Endothelial cell (in vitro differentiated cells): ENCODE data around the gene ITPRID1. TPM values are rescaled to one million over a fixed set of nuclear protein-coding genes. Genes with fewer than 3 reads are reported as not detected.
A peak's percentile ranks its signal among the peaks of the same experiment; 100 is the strongest.

Experiments used
- DNase-seq: peaks from one replicate; pipeline ENCODE4 v3.0.0; 2021; ENCODE audit warnings: low spot score
- H3K27ac Mint-ChIP-seq: one replicate; pipeline ENCODE4 v1.8.0; 2021; ENCODE audit warnings: mixed read lengths, inconsistent platforms; ENCODE audit not compliant: unreplicated experiment
- H3K27me3 Mint-ChIP-seq: one replicate; pipeline ENCODE4 v1.8.0; 2021; ENCODE audit warnings: mild to moderate bottlenecking, moderate library complexity, mixed read lengths, inconsistent platforms; ENCODE audit not compliant: unreplicated experiment
- H3K36me3 Mint-ChIP-seq: one replicate; pipeline ENCODE4 v1.8.0; 2021; ENCODE audit warnings: mild to moderate bottlenecking, low read depth, mixed read lengths, inconsistent platforms; ENCODE audit not compliant: unreplicated experiment
- H3K4me1 Mint-ChIP-seq: one replicate; pipeline ENCODE4 v1.8.0; 2021; ENCODE audit warnings: mild to moderate bottlenecking, mixed read lengths, inconsistent platforms; ENCODE audit not compliant: unreplicated experiment
- H3K4me3 Mint-ChIP-seq: one replicate; pipeline ENCODE4 v1.8.0; 2021; ENCODE audit warnings: mild to moderate bottlenecking, mixed read lengths, inconsistent platforms; ENCODE audit not compliant: unreplicated experiment
- H3K9me3 Mint-ChIP-seq: one replicate; pipeline ENCODE4 v1.8.0; 2021; ENCODE audit warnings: mixed read lengths, inconsistent platforms; ENCODE audit not compliant: unreplicated experiment
- total RNA-seq: library from RNA; stranded (reverse); fragmentation: NEBNext Ultra II Directional; extraction: Animal tissue kit (Norgen Biotek cat#: 25700); gene quantifications from one replicate; pipeline ENCODE4 v1.2.1, GENCODE V29; 2021; ENCODE audit not compliant: unreplicated experiment
- TF ChIP-seq, protein P1 (sequence below): fragments of 200-600 bp; sonication (generic); IDR thresholded peaks from one replicate; pipeline ENCODE4 v1.5.0; 2021; ENCODE audit warnings: antibody characterized with exemption; ENCODE audit not compliant: unreplicated experiment

Gene ITPRID1
- total RNA-seq, 1 donor from 2014 or later = not detected

DNA sequence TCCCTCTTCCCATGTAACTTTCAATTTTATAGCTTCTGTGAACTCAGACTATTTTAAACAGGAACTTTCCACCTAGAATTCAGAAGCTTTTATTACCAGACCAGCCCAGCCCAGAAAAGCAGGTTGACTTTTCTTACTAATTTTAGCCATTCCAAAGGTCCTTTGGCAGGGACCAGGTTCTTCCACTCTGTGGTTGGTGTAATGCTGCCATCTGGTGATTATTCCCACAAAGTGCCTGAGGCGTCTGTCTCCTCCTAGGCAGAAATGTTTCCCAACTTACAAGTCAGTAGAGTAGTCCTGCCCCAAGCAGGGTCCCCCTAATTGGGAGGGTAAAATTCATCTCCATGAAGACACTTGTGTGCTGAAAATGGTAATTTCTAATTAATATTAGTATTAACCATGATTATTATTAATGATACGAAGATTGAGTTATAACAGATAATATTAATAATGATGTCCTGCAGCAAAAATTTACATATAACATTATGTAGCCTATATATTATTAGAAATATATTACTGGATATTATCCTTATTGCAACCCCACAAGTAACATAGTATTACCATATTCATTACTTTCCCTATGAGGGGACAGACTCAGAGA, 120.1 kb downstream of the ITPRID1 start:
- no peaks in the 10 kb centered on the region for H3K4me1 Mint-ChIP-seq
- no peaks in the 10 kb centered on the region for H3K9me3 Mint-ChIP-seq
- no peak overlapping the region for H3K4me3 Mint-ChIP-seq
- TF ChIP-seq, protein P1, sequence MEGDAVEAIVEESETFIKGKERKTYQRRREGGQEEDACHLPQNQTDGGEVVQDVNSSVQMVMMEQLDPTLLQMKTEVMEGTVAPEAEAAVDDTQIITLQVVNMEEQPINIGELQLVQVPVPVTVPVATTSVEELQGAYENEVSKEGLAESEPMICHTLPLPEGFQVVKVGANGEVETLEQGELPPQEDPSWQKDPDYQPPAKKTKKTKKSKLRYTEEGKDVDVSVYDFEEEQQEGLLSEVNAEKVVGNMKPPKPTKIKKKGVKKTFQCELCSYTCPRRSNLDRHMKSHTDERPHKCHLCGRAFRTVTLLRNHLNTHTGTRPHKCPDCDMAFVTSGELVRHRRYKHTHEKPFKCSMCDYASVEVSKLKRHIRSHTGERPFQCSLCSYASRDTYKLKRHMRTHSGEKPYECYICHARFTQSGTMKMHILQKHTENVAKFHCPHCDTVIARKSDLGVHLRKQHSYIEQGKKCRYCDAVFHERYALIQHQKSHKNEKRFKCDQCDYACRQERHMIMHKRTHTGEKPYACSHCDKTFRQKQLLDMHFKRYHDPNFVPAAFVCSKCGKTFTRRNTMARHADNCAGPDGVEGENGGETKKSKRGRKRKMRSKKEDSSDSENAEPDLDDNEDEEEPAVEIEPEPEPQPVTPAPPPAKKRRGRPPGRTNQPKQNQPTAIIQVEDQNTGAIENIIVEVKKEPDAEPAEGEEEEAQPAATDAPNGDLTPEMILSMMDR = peak; percentile 48
- H3K27me3 Mint-ChIP-seq = no peaks in the 10 kb centered on the region
- DNase-seq = peak; percentile 63
- H3K27ac Mint-ChIP-seq = no peak overlapping the region
- no peaks in the 10 kb centered on the region for H3K36me3 Mint-ChIP-seq

DNA sequence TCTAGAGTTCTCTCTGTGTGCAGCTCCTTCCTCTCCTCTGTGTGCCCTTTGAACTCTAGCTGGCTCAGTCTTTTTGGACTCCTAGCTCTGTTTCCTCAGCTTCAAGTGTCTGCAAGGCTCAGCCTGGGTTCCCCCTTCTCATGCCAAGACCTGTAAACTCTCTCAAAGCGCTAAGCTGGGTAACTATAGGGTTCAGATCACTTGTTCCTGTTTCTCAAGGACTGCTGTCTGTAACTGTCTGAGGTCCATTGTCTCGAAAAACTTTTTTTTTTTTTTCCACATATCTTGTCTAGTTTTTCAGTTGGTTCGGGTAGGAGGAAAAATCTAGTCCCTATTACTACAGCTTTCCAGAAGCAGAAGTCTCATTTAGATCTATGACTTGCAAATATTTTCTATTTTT, 126.5 kb downstream of the ITPRID1 start:
- peaks cover 10% of the 10 kb centered on the region for H3K4me1 Mint-ChIP-seq
- H3K27ac Mint-ChIP-seq = no peak overlapping the region
- H3K27me3 Mint-ChIP-seq = no peaks in the 10 kb centered on the region
- TF ChIP-seq, protein P1 = no peak
- H3K4me3 Mint-ChIP-seq = no peak overlapping the region
- no peak for DNase-seq
- no peaks in the 10 kb centered on the region for H3K36me3 Mint-ChIP-seq
- H3K9me3 Mint-ChIP-seq = no peaks in the 10 kb centered on the region

- H3K27me3 Mint-ChIP-seq = no peaks in the 10 kb centered on the region
- DNase-seq = no peak
- TF ChIP-seq, protein P1 = no peak
- H3K36me3 Mint-ChIP-seq = no peaks in the 10 kb centered on the region
- H3K4me3 Mint-ChIP-seq = no peak overlapping the region
- no peak overlapping the region for H3K27ac Mint-ChIP-seq
- H3K4me1 Mint-ChIP-seq = peaks cover 10% of the 10 kb centered on the region
- no peaks in the 10 kb centered on the region for H3K9me3 Mint-ChIP-seq
Observed at GRCh38 chr7:31642681-31643115, 128.8 kb downstream of the ITPRID1 start.

GRCh38 chr7:31646942-31647341, 133.1 kb downstream of the ITPRID1 start:
- Mint-ChIP-seq H3K36me3 (no peaks in the 10 kb centered on the region), H3K27ac (no peak overlapping the region), H3K27me3 (no peaks in the 10 kb centered on the region), H3K4me3 (no peak overlapping the region), H3K9me3 (no peaks in the 10 kb centered on the region), H3K4me1 (peaks cover 2% of the 10 kb centered on the region)
- no peak for DNase-seq
- TF ChIP-seq, protein P1 = no peak

DNA sequence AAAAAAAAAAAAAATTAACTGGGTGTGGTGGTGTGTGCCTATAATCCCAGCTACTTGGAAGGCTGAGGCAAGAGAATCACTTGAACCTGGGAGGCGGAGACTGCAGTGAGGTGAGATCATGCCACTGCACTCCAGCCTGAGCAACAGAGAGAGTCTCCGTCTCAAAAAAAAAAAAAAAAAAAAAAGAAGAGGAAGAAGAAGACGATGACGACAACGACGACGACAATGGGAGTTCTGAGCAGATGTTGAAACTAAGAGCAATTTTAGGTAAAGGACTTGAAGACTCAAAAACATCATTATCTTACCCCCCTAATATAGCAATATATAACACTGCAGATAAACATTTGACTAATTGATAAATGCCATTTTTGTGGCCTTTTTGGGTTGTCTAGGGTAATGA, 133.6 kb downstream of the ITPRID1 start:
- no peak overlapping the region for H3K27ac Mint-ChIP-seq
- H3K36me3 Mint-ChIP-seq = no peaks in the 10 kb centered on the region
- no peak for DNase-seq
- no peaks in the 10 kb centered on the region for H3K9me3 Mint-ChIP-seq
- peaks cover 1% of the 10 kb centered on the region for H3K4me1 Mint-ChIP-seq
- no peaks in the 10 kb centered on the region for H3K27me3 Mint-ChIP-seq
- TF ChIP-seq, protein P1 = no peak
- no peak overlapping the region for H3K4me3 Mint-ChIP-seq
